SK-N-SH (cell line): Measurements from ENCODE around the gene PROM1.

Source experiments
- EP300 ChIP-seq, 2 experiments: IDR thresholded peaks; 2 replicates each; pipeline versions ENCODE4 v1.4.0 to v1.6.1; 2012; ENCODE audit warnings: borderline replicate concordance in 1 of 2, low read depth in 1 of 2, low read length in 1 of 2
- EZH2phosphoT487 ChIP-seq: fragments of 200-600 bp; sonication (generic); IDR thresholded peaks from 2 replicates; pipeline ENCODE4 v1.6.1; 2017; ENCODE audit warnings: low read depth, mixed run types, mild to moderate bottlenecking, antibody characterized with exemption, moderate library complexity, borderline replicate concordance
- IRF3 ChIP-seq: fragments of 150-350 bp; IDR thresholded peaks from 2 replicates; pipeline ENCODE4 v1.6.1; 2016; ENCODE audit warnings: mild to moderate bottlenecking, low read depth, low read length
- MAX ChIP-seq: IDR thresholded peaks from 2 replicates; pipeline ENCODE4 v1.4.0; 2012; ENCODE audit warnings: low read depth
- MXI1 ChIP-seq: IDR thresholded peaks from 2 replicates; pipeline ENCODE4 v1.6.1; 2012; ENCODE audit warnings: mild to moderate bottlenecking, low read depth, low read length, improper control_type of control experiment
- POLR2AphosphoS5 ChIP-seq: IDR thresholded peaks from 2 replicates; pipeline ENCODE4 v1.6.1; 2012; ENCODE audit warnings: low read depth, low read length
- RAD21 ChIP-seq: IDR thresholded peaks from 2 replicates; pipeline ENCODE4 v1.6.1; 2012; ENCODE audit warnings: mild to moderate bottlenecking, low read length
- TF ChIP-seq, protein P1 (sequence below): fragments of 200-600 bp; sonication (generic); IDR thresholded peaks from 2 replicates; pipeline ENCODE4 v1.6.1; 2017; ENCODE audit warnings: antibody characterized with exemption, mild to moderate bottlenecking, moderate library complexity
- TF ChIP-seq, protein P2 (sequence below): IDR thresholded peaks from 2 replicates; pipeline ENCODE4; 2012

GRCh38 chr4:16039139-16039538 is 44.7 kb downstream of the PROM1 start:
- TF ChIP-seq, protein P1, sequence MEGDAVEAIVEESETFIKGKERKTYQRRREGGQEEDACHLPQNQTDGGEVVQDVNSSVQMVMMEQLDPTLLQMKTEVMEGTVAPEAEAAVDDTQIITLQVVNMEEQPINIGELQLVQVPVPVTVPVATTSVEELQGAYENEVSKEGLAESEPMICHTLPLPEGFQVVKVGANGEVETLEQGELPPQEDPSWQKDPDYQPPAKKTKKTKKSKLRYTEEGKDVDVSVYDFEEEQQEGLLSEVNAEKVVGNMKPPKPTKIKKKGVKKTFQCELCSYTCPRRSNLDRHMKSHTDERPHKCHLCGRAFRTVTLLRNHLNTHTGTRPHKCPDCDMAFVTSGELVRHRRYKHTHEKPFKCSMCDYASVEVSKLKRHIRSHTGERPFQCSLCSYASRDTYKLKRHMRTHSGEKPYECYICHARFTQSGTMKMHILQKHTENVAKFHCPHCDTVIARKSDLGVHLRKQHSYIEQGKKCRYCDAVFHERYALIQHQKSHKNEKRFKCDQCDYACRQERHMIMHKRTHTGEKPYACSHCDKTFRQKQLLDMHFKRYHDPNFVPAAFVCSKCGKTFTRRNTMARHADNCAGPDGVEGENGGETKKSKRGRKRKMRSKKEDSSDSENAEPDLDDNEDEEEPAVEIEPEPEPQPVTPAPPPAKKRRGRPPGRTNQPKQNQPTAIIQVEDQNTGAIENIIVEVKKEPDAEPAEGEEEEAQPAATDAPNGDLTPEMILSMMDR, result no peak
- TF ChIP-seq MXI1, result no peak
- no peak for TF ChIP-seq RAD21
- no peak for TF ChIP-seq POLR2AphosphoS5
- no peak for TF ChIP-seq MAX
- TF ChIP-seq EZH2phosphoT487, result no peak
- TF ChIP-seq EP300 (IDR thresholded peaks at IDR 0.05; ENCODE audit: borderline replicate concordance in 1 of 2, low read depth in 1 of 2, low read length in 1 of 2), result no peak
- no peak for TF ChIP-seq IRF3
- TF ChIP-seq, protein P2, sequence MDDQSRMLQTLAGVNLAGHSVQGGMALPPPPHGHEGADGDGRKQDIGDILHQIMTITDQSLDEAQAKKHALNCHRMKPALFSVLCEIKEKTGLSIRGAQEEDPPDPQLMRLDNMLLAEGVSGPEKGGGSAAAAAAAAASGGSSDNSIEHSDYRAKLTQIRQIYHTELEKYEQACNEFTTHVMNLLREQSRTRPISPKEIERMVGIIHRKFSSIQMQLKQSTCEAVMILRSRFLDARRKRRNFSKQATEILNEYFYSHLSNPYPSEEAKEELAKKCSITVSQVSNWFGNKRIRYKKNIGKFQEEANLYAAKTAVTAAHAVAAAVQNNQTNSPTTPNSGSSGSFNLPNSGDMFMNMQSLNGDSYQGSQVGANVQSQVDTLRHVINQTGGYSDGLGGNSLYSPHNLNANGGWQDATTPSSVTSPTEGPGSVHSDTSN, result no peak
